OCI-LY7 (cell line): ENCODE measurements around the gene PTPN12.

Experiments
- EZH2phosphoT487 ChIP-seq: fragments of 200-600 bp; sonication (generic); IDR thresholded peaks from 2 replicates; pipeline ENCODE4 v1.6.1; 2018; ENCODE audit warnings: low read depth, borderline replicate concordance, mild to moderate bottlenecking, mixed run types, antibody characterized with exemption, low read length, moderate library complexity, mixed read lengths
- TF ChIP-seq, protein P1 (sequence below): fragments of 200-600 bp; sonication (generic); conservative IDR thresholded peaks from 2 replicates; pipeline ENCODE4 v1.5.1; 2014; ENCODE audit warnings: mild to moderate bottlenecking, antibody characterized with exemption, low read length, moderate library complexity, mixed read lengths

DNA sequence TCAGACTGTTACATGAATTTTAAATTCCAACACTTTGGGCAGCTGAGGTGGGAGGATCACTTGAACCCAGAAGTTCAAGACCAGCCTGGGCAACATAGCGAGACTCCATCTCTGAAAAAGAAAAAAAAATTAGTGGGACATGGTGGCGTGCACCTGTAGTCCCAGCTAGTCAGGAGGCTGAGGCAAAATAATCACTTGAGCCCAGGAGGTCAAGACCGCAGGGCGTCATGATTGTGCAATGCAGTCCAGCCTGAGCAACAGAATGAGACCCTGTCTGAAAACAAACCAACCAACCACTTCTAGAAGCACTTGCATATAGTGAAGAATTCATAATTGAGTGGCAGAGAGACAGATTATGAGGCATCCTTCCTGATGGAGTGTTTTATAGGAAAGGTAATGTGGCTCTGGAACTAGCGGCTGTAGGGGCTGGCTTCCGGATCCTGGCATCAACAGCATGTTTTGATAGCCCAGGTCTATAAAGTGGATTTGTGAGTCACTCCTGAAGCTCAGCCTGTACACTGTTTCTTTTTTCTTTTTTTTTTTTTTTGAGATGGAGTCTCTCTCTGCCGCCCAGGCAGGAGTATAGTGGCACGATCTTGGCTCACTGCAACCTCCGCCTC lies 118.9 kb downstream of the PTPN12 start:
- TF ChIP-seq, protein P1, sequence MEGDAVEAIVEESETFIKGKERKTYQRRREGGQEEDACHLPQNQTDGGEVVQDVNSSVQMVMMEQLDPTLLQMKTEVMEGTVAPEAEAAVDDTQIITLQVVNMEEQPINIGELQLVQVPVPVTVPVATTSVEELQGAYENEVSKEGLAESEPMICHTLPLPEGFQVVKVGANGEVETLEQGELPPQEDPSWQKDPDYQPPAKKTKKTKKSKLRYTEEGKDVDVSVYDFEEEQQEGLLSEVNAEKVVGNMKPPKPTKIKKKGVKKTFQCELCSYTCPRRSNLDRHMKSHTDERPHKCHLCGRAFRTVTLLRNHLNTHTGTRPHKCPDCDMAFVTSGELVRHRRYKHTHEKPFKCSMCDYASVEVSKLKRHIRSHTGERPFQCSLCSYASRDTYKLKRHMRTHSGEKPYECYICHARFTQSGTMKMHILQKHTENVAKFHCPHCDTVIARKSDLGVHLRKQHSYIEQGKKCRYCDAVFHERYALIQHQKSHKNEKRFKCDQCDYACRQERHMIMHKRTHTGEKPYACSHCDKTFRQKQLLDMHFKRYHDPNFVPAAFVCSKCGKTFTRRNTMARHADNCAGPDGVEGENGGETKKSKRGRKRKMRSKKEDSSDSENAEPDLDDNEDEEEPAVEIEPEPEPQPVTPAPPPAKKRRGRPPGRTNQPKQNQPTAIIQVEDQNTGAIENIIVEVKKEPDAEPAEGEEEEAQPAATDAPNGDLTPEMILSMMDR, result no peak
- no peak for TF ChIP-seq EZH2phosphoT487
